PC-3 (cell line): ENCODE results near the gene PLIN3.
"Not testable (repeated sequence)": the region's sequence is repeated elsewhere in the genome, so short reads cannot be mapped to it uniquely, and the experiment has no call there.

ENCODE experiments used
- CTCF ChIP-seq: fragments of 300-600 bp; sonication (generic); conservative IDR thresholded peaks from 2 replicates; pipeline ENCODE4 v1.5.1; 2017; ENCODE audit warnings: antibody characterized with exemption, low read depth, mild to moderate bottlenecking, low read length
- EZH2 ChIP-seq: fragments of 300-600 bp; sonication (generic); IDR thresholded peaks from one replicate; pipeline ENCODE4 v1.6.1; 2017; ENCODE audit warnings: antibody characterized with exemption, mild to moderate bottlenecking, low read length; ENCODE audit not compliant: unreplicated experiment
- EZH2phosphoT487 ChIP-seq: fragments of 300-600 bp; sonication (generic); IDR thresholded peaks from 2 replicates; pipeline ENCODE4 v1.6.1; 2018; ENCODE audit warnings: mild to moderate bottlenecking, antibody characterized with exemption, low read length, borderline replicate concordance

GRCh38 chr19:4831979-4832340, 35.5 kb downstream of the PLIN3 start:
- TF ChIP-seq CTCF, EZH2, EZH2phosphoT487: not testable (repeated sequence)
